ENCODE results near the gene VCPKMT.
A peak's percentile ranks its signal among the peaks of the same experiment; 100 is the strongest.
"Not testable (repeated sequence)": the region's sequence is repeated elsewhere in the genome, so short reads cannot be mapped to it uniquely, and the experiment has no call there.

VCPKMT gene

GRCh38 chr14:50092006-50092555 lies 24.3 kb downstream of the VCPKMT start:
- no peak for DNase-seq (ENCODE audit: low read depth in 2 of 2)

- DNase-seq (ENCODE audit: low read depth in 2 of 2) = no peak
These were observed 25.0 kb downstream of the VCPKMT start for GRCh38 chr14:50091240-50091913.

- no peak for DNase-seq (ENCODE audit: low read depth in 2 of 2)
These were observed 27.2 kb downstream of the VCPKMT start for GRCh38 chr14:50089208-50089607.

GRCh38 chr14:50088731-50089130 lies 27.6 kb downstream of the VCPKMT start:
- DNase-seq (ENCODE audit: low read depth in 2 of 2) = no peak

- no peak for DNase-seq (ENCODE audit: low read depth in 2 of 2)
These were observed 28.3 kb downstream of the VCPKMT start for GRCh38 chr14:50088117-50088515.

- DNase-seq (ENCODE audit: low read depth in 2 of 2) = no peak
These were observed 28.8 kb downstream of the VCPKMT start for GRCh38 chr14:50087341-50088116.

- no peak for DNase-seq (ENCODE audit: low read depth in 2 of 2)
These were observed 30.1 kb downstream of the VCPKMT start for GRCh38 chr14:50086321-50086711.

GRCh38 chr14:50085570-50086320 lies 30.6 kb downstream of the VCPKMT start:
- DNase-seq (ENCODE audit: low read depth in 2 of 2) = peak; percentile 47 to 54

- DNase-seq (ENCODE audit: low read depth in 2 of 2) = no peak
These were observed 31.7 kb downstream of the VCPKMT start for GRCh38 chr14:50084666-50085065.

GRCh38 chr14:50083467-50084337 lies 32.7 kb downstream of the VCPKMT start:
- peak; percentile 72 to 73 for DNase-seq (ENCODE audit: low read depth in 2 of 2)

- DNase-seq (ENCODE audit: low read depth in 2 of 2) = peak; percentile 81 to 84
These were observed 33.4 kb downstream of the VCPKMT start for GRCh38 chr14:50082784-50083466.

- no peak for DNase-seq (ENCODE audit: low read depth in 2 of 2)
These were observed 34.0 kb downstream of the VCPKMT start for GRCh38 chr14:50082308-50082742.

GRCh38 chr14:50079103-50079502 lies 37.3 kb downstream of the VCPKMT start:
- not testable (repeated sequence) for DNase-seq (ENCODE audit: low read depth in 2 of 2)

- not testable (repeated sequence) for DNase-seq (ENCODE audit: low read depth in 2 of 2)
These were observed 42.7 kb downstream of the VCPKMT start for GRCh38 chr14:50073663-50074062.

GRCh38 chr14:50072395-50072794 lies 44.0 kb downstream of the VCPKMT start:
- DNase-seq (ENCODE audit: low read depth in 2 of 2) = no peak

- DNase-seq (ENCODE audit: low read depth in 2 of 2) = no peak
These were observed 45.4 kb downstream of the VCPKMT start for GRCh38 chr14:50070840-50071548.

- no peak for DNase-seq (ENCODE audit: low read depth in 2 of 2)
These were observed 46.1 kb downstream of the VCPKMT start for GRCh38 chr14:50070230-50070629.

GRCh38 chr14:50069325-50069724 lies 47.0 kb downstream of the VCPKMT start:
- no peak for DNase-seq (ENCODE audit: low read depth in 2 of 2)

- DNase-seq (ENCODE audit: low read depth in 2 of 2) = no peak
These were observed 47.9 kb downstream of the VCPKMT start for GRCh38 chr14:50068496-50068895.

Data from stimulated activated CD8-positive, alpha-beta memory T cell treated with anti-CD3 and anti-CD28 coated beads, Interleukin-15, amount 100 ng/mL, for 48 hours (primary cell).